Measurements from ENCODE around the gene SMIM35.
A peak's percentile ranks its signal among the peaks of the same experiment; 100 is the strongest.

SMIM35 gene

DNA sequence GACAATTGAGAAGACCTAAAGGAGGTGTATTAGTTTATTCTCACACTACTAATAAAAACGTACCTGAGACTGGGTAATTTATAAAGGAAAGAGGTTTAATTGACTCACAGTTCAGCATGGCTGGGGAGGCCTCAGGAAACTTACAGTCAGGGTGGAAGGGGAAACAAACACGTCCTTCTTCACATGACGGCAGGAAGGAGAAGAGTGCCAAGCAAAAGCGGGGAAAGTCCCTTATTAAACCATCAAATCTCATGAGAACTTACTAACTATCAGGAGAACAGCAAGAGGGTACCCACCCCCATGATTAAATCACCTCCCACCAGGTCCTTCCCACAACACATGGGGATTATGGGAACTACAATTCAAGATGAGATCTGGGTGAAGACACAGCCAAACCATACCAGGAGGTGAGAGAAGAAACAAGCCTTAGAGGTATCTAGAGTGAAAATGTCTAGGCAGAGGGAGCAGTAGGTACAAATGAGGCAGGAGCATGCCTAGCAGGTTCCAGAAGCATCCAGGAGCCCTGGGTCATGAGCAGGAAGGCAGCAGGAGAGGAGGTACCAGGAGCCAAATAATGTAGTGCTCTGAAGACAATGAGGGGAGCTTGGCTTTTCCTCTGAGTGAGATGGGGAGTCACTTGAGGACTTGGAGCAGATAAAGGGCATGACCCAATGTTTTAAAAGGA lies 69.0 kb downstream of the SMIM35 start:
- DNase-seq, result no peak

DNA sequence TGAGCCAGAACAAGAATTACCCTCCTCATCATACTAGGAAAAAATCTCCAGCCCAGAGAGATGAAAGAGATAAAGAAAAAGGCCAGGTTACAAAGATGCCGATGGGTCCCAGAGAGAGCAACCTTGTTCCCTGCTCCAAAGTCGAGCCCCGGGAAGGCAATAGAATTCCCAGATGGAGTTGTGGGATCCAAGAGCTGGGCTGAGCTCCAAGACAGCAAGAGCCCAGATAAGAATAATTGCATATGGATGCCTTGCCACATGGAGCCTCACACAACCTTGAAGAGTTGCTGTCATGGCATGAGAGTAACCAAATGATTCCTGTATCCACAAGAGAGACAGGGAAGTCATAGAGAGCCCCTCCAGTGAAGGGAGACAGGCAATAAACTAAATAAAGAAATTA lies 69.7 kb downstream of the SMIM35 start:
- no peak for DNase-seq

DNA sequence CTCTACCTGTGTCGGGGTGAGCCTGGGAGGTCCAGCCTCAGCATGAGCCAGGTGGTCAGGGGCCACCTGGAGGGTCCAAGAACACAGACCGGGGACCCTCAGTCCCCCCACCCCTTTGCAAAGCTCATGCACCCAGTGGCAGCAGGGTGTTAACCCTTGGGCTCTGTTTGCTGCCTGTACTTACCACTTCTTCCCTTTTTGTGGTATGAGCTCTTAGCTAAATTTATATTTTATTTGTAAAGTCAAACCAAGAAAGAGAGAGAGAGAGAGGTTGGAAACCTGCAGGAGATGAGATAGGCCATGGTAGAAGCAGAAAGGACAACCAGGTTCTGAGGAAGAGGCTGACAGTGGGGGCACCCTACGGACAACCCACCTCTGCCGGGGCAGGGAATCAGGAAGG lies 70.7 kb downstream of the SMIM35 start:
- DNase-seq, result no peak

DNA sequence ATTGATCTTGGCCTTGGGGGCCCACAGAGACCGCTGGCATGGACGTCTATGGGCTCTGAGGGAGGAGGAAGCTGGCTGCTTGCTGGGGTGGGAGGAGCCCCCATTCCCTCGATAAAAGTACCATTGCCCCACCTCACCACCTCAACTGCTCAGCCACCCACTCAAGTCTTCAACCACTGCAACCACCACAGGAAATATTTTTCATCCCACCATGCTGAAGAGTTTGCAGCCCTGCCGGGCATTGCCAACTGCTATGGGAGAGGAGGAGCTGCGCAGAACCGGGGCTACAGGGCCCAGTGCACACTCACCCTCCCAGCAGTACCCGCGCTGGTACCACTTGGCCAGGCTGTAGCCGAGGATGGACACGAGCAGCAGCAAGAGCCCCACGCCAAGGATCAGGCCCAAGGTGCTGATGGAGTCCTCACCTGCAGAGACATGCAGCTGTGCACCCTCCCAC lies 71.3 kb downstream of the SMIM35 start:
- peak; percentile 38 for DNase-seq

DNA sequence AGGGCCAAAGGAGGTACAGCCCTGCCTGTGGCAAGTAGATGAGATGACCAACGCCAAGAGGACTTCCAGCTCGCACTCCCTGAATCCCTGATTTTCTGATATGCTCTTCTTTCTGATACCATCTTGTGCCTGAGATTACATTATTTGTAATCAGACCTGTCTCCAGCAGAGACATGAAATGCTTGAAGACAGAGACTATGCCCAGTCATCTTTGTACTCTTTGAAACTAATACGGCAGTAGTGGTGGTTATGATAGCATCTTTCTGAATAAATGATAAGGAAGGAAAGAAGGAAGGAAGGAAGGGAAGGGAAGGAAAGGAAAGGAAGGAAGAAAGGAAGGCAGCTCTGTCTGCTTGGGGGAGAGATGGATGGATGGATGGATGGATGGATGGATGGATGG lies 72.7 kb downstream of the SMIM35 start:
- no peak for DNase-seq

DNA sequence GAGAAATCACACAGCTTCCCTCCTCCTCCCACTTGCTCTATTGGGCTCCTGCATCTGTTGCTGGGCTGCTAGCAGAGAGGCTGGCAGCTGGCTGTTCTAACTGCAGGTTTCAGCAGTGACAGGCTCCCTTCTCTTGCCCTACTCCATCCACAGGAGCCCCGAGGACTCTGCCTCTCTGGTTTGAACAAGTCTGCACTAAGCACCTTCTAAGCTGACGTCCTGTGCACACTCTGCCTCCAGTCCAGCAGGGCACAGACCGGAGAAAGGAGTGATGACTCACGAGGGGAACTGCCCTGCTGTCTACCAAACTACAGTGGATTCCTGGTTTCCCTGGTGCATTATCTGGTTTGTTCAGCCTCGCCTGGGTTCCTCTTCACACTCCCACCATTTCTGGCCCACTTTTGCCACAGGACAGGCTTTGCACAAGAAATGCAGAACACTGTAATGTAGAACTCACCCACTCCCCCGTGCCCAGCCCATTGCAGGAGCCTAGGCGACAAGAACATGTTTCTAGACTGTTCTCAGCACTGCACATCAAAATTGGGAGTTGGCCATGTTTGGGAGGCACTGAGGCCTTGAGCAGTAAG lies 74.6 kb downstream of the SMIM35 start:
- DNase-seq, result peak; percentile 47

DNA sequence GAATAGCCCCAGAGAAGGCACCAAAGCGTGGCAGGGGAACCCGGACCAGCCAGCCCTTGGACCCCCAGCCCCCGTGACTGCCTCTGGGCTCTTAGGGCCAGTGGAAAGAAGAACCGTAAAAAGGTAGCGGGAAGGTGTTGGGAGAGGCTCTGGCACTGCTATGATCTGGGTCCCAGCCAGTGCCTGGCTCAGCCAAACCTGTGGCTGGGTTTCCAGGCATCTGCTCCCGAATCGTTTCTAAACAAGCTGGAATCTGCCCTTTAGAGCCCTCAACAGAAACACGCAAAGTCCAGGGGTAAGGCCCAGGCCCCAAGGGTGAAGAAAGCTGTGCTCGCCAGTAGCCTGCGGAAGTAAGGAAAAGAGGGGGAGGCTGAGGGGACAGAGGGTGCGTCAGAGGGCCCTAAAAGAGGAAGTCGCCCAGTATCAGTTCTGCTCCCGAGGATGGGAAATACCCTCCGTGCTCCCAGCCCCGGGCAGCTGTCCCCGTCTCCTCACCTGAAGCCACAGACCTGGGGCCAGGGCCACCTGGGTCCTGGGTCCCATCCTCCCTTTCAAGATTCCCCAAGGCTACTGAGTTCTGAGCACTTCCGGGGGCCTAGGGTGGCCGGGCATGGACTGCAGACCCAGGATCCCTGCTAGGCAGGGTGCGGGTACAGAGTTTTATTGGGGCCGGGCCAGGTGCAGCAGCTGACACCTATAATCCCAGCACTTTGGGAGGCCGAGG lies 75.9 kb downstream of the SMIM35 start:
- DNase-seq, result peak; percentile 46

DNA sequence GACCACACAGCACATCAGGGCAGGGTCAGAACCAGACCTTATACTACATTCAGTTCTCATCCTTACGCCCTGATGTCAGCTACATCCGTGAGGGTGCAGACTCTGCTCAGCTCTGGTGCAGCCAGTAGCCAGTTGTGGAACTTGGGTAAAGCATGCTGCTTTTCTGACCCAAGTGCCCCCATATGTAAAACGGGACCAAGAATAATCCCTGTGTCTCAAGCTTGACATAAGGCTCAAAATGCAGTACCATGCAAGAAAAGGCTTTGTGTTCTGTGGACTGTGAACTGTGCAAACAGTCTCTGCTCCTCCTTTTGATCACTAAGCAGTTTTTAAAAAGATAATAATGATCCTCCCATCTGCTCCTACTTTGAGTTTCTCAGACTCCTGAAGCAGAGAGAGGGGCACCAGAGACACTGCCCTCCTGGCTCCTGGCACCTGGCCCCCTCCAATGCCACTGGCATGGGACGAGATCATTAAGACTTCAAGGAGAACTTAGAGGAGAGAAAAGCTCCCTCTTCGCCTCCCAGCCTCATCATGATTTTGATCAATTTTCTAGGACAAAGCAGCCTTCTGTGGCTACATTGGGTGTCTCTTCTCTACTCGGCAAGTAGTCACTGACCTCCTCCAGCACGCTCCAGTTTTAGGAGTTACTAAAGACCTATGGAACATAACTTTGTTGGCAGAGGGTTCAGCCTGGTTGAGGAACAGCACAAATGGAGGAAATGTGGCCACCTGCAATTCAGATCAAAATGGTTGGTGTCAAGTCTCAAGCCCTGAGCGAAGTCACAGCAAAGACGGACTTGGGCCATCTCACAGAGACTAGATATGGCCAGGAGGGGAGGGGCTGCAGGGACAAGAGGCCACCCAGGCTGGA lies 76.7 kb downstream of the SMIM35 start:
- no peak for DNase-seq

DNA sequence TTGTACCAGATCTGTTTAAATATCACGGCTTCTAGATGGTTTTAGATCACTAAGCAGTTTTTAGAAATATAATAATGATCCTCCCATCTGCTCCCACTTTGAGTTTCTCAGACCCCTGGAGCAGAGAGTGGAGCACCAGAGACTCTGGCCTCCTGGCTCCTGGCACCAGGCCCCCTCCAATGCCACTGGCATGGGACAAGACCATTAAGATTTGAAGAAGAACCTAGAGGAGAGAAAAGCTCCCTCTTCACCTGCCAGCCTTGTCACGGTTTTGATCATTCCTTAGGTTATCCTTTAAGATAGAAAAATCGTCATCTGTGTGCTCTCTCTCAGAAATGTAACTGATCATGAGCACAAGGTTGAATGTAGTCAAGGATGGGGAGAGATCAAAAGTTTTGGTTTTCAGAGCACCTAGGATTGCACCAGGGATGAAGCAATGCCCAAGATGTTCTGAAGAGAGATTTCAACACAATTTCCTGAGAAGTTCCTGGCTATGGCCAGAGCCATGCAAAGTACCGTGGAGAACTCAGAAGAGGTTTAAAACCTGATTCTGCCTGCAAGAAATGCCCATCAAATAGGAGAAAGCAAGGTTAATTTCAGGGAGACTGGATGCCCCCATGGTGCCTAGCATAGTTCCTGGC lies 78.4 kb downstream of the SMIM35 start:
- DNase-seq, result no peak

DNA sequence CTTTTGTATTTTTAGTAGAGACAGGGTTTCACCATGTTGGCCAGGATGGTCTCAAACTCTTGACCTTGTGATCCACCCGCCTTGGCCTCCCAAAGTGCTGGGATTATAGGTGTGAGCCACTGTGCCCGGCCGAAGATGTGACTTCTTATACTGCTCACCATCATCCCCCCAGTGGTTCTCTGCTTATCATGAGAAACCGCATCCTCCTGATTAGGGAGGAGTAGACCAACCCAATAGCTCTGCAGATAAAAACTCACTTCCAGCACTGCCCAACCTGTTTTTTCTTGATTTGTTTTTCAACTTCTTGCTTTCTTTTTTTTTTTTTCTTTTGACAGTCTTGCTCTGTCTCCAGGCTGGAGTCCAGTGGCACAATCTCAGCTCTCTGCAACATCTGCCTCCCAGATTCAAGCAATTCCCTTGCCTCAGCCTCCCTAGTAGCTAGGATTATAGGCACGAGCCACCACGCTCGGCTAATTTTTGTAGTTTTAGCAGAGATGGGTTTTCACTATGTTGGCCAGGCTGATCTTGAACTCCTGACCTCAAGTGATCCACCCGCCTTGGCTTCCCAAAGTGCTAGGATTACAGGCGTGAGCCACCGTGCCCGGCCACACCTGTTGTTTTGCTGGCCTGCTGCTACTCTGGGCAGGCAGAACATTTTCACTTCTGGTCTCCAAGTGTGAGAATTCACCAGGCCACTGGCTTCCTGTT lies 79.0 kb downstream of the SMIM35 start:
- DNase-seq, result peak; percentile 75

DNA sequence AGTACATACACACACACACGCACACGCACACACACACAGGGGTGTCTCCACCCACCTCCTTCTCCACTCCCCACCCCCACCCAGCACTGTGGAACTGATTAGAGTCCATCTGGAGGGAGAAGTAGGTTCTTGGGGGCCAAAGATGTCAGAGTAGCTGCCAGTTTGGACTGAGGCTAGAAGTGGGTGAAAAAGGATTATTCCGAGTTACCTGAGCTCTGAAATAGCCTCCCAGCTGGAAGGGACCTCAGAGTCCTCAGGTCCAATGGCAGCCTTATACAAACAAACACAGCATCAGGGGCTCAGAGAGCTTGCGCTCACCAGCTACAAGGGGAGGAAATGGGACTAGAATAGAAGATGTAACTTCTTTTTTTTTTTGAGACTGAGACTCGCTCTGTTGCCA lies 79.7 kb downstream of the SMIM35 start:
- DNase-seq, result no peak

DNA sequence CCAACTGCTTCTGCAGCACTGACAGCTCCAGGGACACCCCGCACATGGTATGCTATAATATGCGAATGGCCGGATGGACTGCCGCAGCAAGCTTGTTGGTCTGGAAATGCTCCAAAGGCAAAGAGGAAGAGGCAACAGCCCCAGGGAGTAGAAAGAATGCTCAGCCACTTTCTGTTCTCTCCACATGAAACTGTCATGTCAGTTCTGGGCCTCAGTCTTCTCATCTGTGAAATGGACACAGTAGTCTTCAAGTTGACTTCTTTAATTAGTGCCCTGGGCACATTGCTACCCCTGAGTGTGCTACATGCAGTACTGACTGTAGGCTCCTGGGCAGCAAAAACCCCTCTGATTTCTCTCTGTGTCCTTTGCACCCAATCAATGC lies 80.6 kb downstream of the SMIM35 start:
- no peak for DNase-seq

DNA sequence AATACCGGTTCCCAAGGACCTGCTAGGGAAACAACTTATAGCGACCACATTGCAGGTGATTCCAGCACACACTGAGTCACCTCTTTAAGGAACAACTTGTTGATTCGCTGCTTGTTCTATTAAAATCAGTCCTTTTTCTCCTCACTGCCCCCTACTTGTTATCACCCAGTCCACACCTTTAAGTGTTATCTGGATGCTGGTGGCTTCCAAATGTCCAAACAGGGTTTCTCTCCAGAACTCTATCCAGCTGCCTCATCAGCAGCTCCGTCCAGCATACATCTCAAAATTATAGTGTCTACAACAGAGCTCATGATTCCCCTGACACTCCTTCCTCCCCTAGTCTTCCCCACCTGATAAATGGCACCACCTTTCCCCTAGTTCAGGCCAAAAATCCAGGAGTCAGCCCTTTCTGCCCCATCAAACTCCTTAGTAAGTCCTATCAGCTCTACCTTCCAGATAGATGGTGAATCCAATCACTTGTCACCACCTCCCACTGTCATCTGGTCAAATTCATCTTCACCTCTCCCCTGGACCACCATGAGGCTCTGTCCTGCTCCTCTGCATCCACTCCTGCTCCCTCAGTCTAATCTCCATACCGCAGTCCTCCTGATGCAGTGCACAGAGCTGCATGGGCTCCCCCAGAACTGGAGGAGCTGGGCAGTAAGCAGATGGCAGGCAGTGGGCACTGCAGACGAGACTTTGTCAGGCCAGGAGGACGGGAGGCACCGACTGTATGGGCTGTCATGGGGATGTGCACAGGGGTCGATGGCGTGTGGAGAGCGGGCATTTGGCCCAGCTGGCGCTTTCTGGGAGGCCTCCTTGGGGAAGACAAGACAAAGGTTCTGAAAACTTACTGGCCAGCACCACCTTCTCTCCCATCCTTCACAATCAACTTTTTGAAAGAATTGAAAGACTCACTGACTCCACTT lies 81.3 kb downstream of the SMIM35 start:
- DNase-seq, result no peak

DNA sequence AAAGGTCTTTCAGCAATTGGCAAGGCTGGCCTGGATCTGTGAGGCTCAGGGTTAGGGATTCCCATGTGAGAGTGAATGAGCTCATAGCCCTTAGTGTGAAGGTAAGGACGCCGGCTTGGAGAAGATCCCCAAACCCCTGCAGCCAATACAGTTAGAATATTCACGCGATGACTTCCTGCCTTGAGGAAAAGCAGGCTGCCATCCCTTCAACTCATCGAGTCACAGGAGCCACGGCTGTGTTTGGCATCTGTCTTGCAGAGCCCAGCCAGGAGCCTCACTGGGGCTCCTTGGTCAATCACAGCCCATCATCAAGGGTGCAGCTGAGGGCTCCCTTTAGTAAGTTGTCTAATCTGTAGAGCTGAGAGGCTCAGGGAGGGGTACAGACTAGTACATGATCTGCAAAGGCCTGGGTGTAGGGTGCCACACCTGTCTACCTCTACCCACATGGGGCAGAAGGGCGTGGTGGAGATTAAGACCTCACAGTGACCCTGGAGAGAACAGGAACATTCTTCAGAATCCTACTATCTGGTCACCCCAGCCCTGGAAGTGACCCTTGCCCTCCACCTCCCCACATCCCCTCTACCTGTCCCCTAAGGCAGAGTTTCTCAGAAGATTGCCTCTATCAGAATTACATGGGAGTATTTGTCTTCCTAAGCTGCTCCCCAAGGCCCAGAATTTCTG lies 82.1 kb downstream of the SMIM35 start:
- no peak for DNase-seq

DNA sequence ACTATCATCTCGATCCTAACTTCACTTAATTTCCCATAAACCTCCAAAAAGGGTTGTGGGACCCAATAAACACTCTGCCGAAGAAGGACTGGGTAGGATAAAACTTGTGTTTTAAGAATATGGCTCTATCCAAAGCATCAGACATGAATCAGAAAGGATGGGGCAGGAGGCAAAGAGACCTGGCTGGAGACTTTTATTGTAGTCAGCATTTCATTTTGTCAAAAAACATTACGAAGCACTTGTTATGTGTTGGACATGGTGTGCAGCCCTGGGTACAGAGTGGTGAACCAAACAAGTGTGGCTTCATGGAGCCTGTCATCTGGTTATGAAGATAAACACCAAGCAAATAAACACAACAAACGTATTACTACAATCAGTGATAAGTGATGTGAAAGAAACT lies 83.3 kb downstream of the SMIM35 start:
- DNase-seq, result no peak

DNA sequence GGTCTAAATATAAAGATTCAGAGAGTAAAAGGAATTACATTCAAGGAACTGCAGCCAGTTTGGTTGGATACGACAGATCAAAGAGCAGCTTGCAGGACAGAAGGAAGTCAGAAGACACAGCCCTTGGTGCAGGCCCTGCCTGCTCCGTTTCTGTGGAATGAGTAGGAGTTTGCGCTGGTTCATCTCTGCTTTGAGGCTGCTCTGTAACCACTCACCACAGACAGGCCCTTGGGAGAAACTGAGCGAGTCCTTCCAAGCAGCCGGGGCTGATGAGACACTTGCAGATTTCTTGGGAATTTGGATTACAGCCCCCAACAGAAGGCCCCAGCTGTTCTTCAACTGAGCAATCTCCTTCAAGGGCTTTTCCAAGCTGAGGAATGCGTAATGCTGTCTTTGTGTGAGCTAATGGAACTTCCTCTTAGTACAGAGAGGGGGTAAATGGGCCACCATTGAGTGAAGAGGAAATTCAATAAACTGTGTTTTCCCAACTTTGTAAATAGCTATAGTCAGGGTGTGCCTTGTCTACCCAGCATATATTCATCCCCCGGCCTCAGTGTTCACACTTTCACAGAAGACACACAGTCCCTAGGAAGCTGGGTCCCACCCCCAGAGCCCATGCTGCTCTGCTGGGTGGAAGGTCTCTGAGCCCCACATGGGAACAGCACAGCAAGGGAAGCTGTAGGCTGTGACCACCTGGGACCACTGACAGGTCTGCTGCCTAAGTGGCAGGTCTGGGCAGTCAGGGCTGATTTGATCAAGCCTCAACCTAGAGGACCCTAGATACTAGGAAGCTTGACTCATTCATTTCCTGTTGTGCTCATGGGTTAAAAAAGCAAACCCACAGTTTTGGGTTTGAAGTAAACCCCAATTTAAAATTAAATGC lies 84.0 kb downstream of the SMIM35 start:
- peak; percentile 60 for DNase-seq

DNA sequence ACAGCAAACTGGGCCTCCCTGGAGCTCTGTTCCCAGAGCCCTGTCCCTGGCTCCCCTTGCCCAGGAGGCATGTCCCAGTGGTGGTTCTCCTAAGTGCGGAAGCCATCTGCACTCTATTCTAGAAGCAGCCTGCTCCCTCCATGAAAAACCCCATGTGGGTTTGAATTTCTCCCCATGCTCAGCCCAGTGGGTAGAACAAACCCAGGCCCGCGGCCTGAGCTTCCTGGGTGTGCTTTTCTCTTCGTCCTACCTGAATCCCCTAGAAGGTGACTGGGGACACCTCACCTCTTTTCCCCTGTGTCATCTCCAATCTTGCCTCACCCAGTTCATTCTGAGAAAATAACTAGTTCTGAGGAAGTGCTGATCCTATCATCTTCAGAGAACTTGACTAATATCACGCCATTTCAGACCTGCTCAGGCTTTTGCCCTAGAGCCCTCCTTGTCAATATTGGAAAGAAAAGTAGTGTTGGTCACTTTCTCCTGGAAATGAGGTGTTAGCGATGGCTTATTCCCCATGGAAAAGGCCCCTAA lies 84.7 kb downstream of the SMIM35 start:
- DNase-seq, result peak; percentile 57

DNA sequence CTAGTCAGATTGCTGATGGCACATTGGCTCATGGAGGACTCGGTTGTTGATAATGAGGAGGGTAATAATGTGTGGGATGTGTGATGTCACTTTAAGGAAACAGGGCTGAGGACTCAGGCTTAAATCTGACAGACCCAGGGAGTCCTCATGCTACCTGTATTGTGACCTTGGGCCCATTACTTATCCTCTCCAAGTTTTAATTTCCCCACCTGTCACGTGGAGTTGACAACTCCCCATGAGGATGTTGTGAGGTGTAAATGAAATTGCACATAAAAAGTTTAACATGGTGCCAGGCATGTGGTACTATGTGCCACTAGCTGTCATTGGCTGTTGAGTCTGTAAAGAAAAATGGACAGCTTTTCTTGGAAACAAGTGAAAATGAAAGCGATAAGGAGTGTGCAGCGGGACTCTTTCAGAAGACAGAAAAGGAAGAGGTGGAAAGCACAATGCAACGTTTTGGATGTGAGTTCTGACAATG lies 85.2 kb downstream of the SMIM35 start:
- DNase-seq, result peak; percentile 68

DNA sequence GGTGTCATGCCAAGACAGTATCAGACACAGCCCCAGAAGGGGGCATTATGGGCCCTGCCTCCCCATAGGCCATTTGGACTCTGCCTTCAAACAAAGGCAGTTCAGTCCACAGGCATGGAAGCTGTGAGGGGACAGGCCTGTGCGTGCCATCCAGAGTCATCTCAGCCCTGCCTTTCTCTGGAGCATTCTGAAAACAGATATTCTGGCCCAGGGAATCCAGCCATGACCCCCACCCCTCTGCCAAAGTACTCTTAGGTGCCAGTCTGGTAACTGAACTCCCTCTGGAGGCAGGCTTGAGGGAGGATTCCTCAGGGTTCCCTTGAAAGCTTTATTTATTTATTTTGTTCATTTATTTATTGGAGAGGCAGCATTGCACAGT lies 85.9 kb downstream of the SMIM35 start:
- DNase-seq, result no peak

Data from CD4-positive, alpha-beta T cell treated with Interleukin-17A for 1 hour (primary cell).